MM.1S (cell line): ENCODE data around the gene NUP210.

Source experiments
- DNase-seq: peaks from one replicate; pipeline ENCODE4 v3.0.0-alpha.2; 2015
- H2AFZ ChIP-seq: fragments of 300-600 bp; sonication (generic); 2 replicates; pipeline ENCODE4 v1.6.0; 2016; ENCODE audit warnings: antibody characterized with exemption, low read length
- H3F3A ChIP-seq: fragments of 300-600 bp; sonication (generic); 2 replicates; pipeline ENCODE4 v1.6.1; 2016; ENCODE audit warnings: mild to moderate bottlenecking, antibody characterized with exemption, low read length, moderate library complexity, mixed read lengths; ENCODE audit not compliant: insufficient read depth
- H3K27ac ChIP-seq: fragments of 300-600 bp; sonication (generic); 2 replicates; pipeline ENCODE4 v1.5.1; 2016; ENCODE audit warnings: mild to moderate bottlenecking, low read length
- H3K27me3 ChIP-seq: fragments of 300-600 bp; sonication (generic); replicated peaks from 2 replicates; pipeline ENCODE4 v1.6.0; 2016; ENCODE audit warnings: low read length; ENCODE audit not compliant: insufficient read depth
- H3K36me3 ChIP-seq: fragments of 300-600 bp; sonication (generic); replicated peaks from 2 replicates; pipeline ENCODE4 v1.6.1; 2016; ENCODE audit warnings: mild to moderate bottlenecking, low read length, mixed read lengths; ENCODE audit not compliant: insufficient read depth
- H3K4me1 ChIP-seq: fragments of 300-600 bp; sonication (generic); 2 replicates; pipeline ENCODE4 v1.6.1; 2016; ENCODE audit warnings: low read length, mixed read lengths
- H3K4me2 ChIP-seq: fragments of 300-600 bp; sonication (generic); 2 replicates; pipeline ENCODE4 v1.6.0; 2016; ENCODE audit warnings: low read depth, low read length
- H3K4me3 ChIP-seq: fragments of 300-600 bp; sonication (generic); 2 replicates; pipeline ENCODE4 v1.5.1; 2016; ENCODE audit warnings: low read length, mixed read lengths
- H3K79me2 ChIP-seq: fragments of 300-600 bp; sonication (generic); 2 replicates; pipeline ENCODE4 v1.6.1; 2016; ENCODE audit warnings: mixed run types, low read length, mixed read lengths
- H3K9ac ChIP-seq: fragments of 300-600 bp; sonication (generic); 2 replicates; pipeline ENCODE4 v1.6.1; 2016; ENCODE audit warnings: low read length, mixed read lengths
- H3K9me2 ChIP-seq: fragments of 300-600 bp; sonication (generic); replicated peaks from 2 replicates; pipeline ENCODE4 v1.6.1; 2016; ENCODE audit warnings: mild to moderate bottlenecking, low read length, mixed read lengths; ENCODE audit not compliant: insufficient read depth
- H3K9me3 ChIP-seq: fragments of 300-600 bp; sonication (generic); replicated peaks from 2 replicates; pipeline ENCODE4 v1.6.1; 2016; ENCODE audit warnings: mild to moderate bottlenecking, low read length, mixed read lengths; ENCODE audit not compliant: insufficient read depth
- H4K20me1 ChIP-seq: fragments of 300-600 bp; sonication (generic); 2 replicates; pipeline ENCODE4 v1.6.1; 2016; ENCODE audit warnings: mild to moderate bottlenecking, low read length, moderate library complexity, mixed read lengths; ENCODE audit not compliant: insufficient read depth
- CTCF ChIP-seq: fragments of 300-600 bp; sonication (generic); IDR thresholded peaks from 2 replicates; pipeline ENCODE4 v1.5.1; 2016; ENCODE audit warnings: antibody characterized with exemption, low read length, mixed read lengths
- EZH2 ChIP-seq: fragments of 300-600 bp; sonication (generic); optimal IDR thresholded peaks from 2 replicates; pipeline ENCODE3; 2017; ENCODE audit warnings: low read depth, mild to moderate bottlenecking, antibody characterized with exemption, low read length, mixed read lengths
- EZH2phosphoT487 ChIP-seq: fragments of 300-600 bp; sonication (generic); IDR thresholded peaks from 2 replicates; pipeline ENCODE4 v1.6.1; 2018; ENCODE audit warnings: antibody characterized with exemption, low read length

Gene NUP210

GRCh38 chr3:13346481-13347389 is 73.4 kb downstream of the NUP210 start:
- Histone ChIP-seq H3K9ac (no peak overlapping the region), H3K4me3 (no peak overlapping the region), H3K9me3 (no peaks in the 10 kb centered on the region), H3K36me3 (peaks cover 8% of the 10 kb centered on the region), H3K27ac (no peak overlapping the region), H3K9me2 (no peaks in the 10 kb centered on the region), H3K4me2 (no peak overlapping the region), H3K4me1 (peaks cover 6% of the 10 kb centered on the region; the same call in 1 of the 2 replicates), H3F3A (no peaks in the 10 kb centered on the region), H3K27me3 (no peaks in the 10 kb centered on the region), H3K79me2 (peaks cover 6% of the 10 kb centered on the region), H4K20me1 (no peaks in the 10 kb centered on the region), H2AFZ (no peak overlapping the region)
- TF ChIP-seq EZH2: no peak
- DNase-seq: no peak

- H4K20me1 ChIP-seq: no peaks in the 10 kb centered on the region
- no peak for DNase-seq
- H3K79me2 ChIP-seq: peaks cover 6% of the 10 kb centered on the region
- no peaks in the 10 kb centered on the region for H3K9me3 ChIP-seq
- H3K4me2 ChIP-seq: no peak overlapping the region
- no peak overlapping the region for H3K9ac ChIP-seq
- H3K27ac ChIP-seq: no peak overlapping the region
- H2AFZ ChIP-seq: no peak overlapping the region
- H3K9me2 ChIP-seq: no peaks in the 10 kb centered on the region
- no peaks in the 10 kb centered on the region for H3F3A ChIP-seq
- H3K36me3 ChIP-seq: peaks cover 8% of the 10 kb centered on the region
- peaks cover 6% of the 10 kb centered on the region; the same call in 1 of the 2 replicates for H3K4me1 ChIP-seq
- TF ChIP-seq EZH2 (no peak), EZH2phosphoT487 (no peak), CTCF (no peak)
- no peaks in the 10 kb centered on the region for H3K27me3 ChIP-seq
- H3K4me3 ChIP-seq: no peak overlapping the region
Measured at GRCh38 chr3:13345772-13346171, 74.3 kb downstream of the NUP210 start.

GRCh38 chr3:13345284-13345683 is 74.8 kb downstream of the NUP210 start:
- Histone ChIP-seq H3K79me2 (peaks cover 6% of the 10 kb centered on the region), H3K36me3 (peaks cover 8% of the 10 kb centered on the region), H4K20me1 (no peaks in the 10 kb centered on the region), H3K27ac (no peak overlapping the region), H3K4me3 (no peak overlapping the region), H3K9ac (no peak overlapping the region), H3F3A (no peaks in the 10 kb centered on the region), H2AFZ (no peak overlapping the region), H3K27me3 (no peaks in the 10 kb centered on the region), H3K4me2 (no peak overlapping the region), H3K4me1 (peaks cover 6% of the 10 kb centered on the region; the same call in 1 of the 2 replicates), H3K9me2 (no peaks in the 10 kb centered on the region), H3K9me3 (no peaks in the 10 kb centered on the region)
- no peak for TF ChIP-seq EZH2phosphoT487
- no peak for TF ChIP-seq CTCF
- no peak for TF ChIP-seq EZH2
- DNase-seq: no peak

- H3F3A ChIP-seq: no peaks in the 10 kb centered on the region
- no peak overlapping the region for H3K9ac ChIP-seq
- no peaks in the 10 kb centered on the region for H3K9me3 ChIP-seq
- H3K27ac ChIP-seq: no peak overlapping the region
- no peak overlapping the region for H3K4me2 ChIP-seq
- peaks cover 6% of the 10 kb centered on the region for H3K79me2 ChIP-seq
- H4K20me1 ChIP-seq: no peaks in the 10 kb centered on the region
- H3K4me1 ChIP-seq: peaks cover 6% of the 10 kb centered on the region; the same call in 1 of the 2 replicates
- peaks cover 8% of the 10 kb centered on the region for H3K36me3 ChIP-seq
- H3K4me3 ChIP-seq: no peak overlapping the region
- H3K9me2 ChIP-seq: no peaks in the 10 kb centered on the region
- no peak for TF ChIP-seq EZH2phosphoT487
- no peak for TF ChIP-seq CTCF
- no peak for TF ChIP-seq EZH2
- H3K27me3 ChIP-seq: no peaks in the 10 kb centered on the region
- no peak for DNase-seq
- no peak overlapping the region for H2AFZ ChIP-seq
Measured at GRCh38 chr3:13344663-13345062, 75.5 kb downstream of the NUP210 start.
